GM06990 (cell line): ENCODE measurements around the gene TRIM38.

ENCODE experiments used
- DNase-seq: peaks from one replicate; pipeline ENCODE4 v3.0.0-alpha.2; 2011; ENCODE audit not compliant: insufficient read length; ENCODE audit errors: extremely low read depth
- H3K27me3 ChIP-seq: replicated peaks from 2 replicates; pipeline ENCODE4 v1.6.0; 2011; ENCODE audit warnings: low read length; ENCODE audit not compliant: control insufficient read depth, insufficient read depth
- H3K36me3 ChIP-seq: 2 replicates; pipeline ENCODE4 v1.5.1; 2011; ENCODE audit warnings: low read length; ENCODE audit not compliant: control insufficient read depth, insufficient read depth
- H3K4me3 ChIP-seq: replicated peaks from 2 replicates; pipeline ENCODE4 v1.5.1; 2011; ENCODE audit warnings: low read depth, mild to moderate bottlenecking, control low read depth, low read length
- TF ChIP-seq, protein P1 (sequence below): IDR thresholded peaks from 2 replicates; pipeline ENCODE4 v1.5.1; 2011; ENCODE audit warnings: low read length, control low read depth, mild to moderate bottlenecking, inconsistent platforms; ENCODE audit not compliant: insufficient read depth, poor library complexity, severe bottlenecking

TRIM38 gene

GRCh38 chr6:26017632-26017966 lies 55.0 kb downstream of the TRIM38 start:
- no peaks in the 10 kb centered on the region for H3K27me3 ChIP-seq
- DNase-seq = peak; percentile 59
- H3K4me3 ChIP-seq = no peak overlapping the region
- TF ChIP-seq, protein P1, sequence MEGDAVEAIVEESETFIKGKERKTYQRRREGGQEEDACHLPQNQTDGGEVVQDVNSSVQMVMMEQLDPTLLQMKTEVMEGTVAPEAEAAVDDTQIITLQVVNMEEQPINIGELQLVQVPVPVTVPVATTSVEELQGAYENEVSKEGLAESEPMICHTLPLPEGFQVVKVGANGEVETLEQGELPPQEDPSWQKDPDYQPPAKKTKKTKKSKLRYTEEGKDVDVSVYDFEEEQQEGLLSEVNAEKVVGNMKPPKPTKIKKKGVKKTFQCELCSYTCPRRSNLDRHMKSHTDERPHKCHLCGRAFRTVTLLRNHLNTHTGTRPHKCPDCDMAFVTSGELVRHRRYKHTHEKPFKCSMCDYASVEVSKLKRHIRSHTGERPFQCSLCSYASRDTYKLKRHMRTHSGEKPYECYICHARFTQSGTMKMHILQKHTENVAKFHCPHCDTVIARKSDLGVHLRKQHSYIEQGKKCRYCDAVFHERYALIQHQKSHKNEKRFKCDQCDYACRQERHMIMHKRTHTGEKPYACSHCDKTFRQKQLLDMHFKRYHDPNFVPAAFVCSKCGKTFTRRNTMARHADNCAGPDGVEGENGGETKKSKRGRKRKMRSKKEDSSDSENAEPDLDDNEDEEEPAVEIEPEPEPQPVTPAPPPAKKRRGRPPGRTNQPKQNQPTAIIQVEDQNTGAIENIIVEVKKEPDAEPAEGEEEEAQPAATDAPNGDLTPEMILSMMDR = no peak
- no peaks in the 10 kb centered on the region for H3K36me3 ChIP-seq

GRCh38 chr6:26019261-26019830 lies 56.7 kb downstream of the TRIM38 start:
- Histone ChIP-seq H3K27me3 (no peaks in the 10 kb centered on the region), H3K4me3 (no peak overlapping the region), H3K36me3 (no peaks in the 10 kb centered on the region)
- TF ChIP-seq, protein P1 = no peak
- no peak for DNase-seq

GRCh38 chr6:26019967-26020328 lies 57.3 kb downstream of the TRIM38 start:
- H3K27me3 ChIP-seq = no peaks in the 10 kb centered on the region

GRCh38 chr6:26020329-26021000 lies 57.9 kb downstream of the TRIM38 start:
- peak; percentile 92 for DNase-seq
- no peaks in the 10 kb centered on the region for H3K36me3 ChIP-seq
- H3K4me3 ChIP-seq = peak overlapping the region; percentile 53
- TF ChIP-seq, protein P1 = peak; percentile 8
- no peaks in the 10 kb centered on the region for H3K27me3 ChIP-seq

More at GRCh38 chr6:26019967-26020328, 57.3 kb downstream of the TRIM38 start:
- no peak overlapping the region; the same call in 1 of the 2 replicates for H3K4me3 ChIP-seq
- TF ChIP-seq, protein P1 = no peak
- H3K36me3 ChIP-seq = no peaks in the 10 kb centered on the region
- DNase-seq = no peak

- no peaks in the 10 kb centered on the region for H3K36me3 ChIP-seq
- TF ChIP-seq, protein P1 = no peak
- no peaks in the 10 kb centered on the region for H3K27me3 ChIP-seq
- peak overlapping the region; percentile 53 for H3K4me3 ChIP-seq
- no peak for DNase-seq
Measured at GRCh38 chr6:26021001-26021349, 58.4 kb downstream of the TRIM38 start.
